NAMALWA (cell line): Measurements from ENCODE around the gene MYO3B.

ENCODE experiments used
- DNase-seq: peaks from one replicate; pipeline ENCODE4 v3.0.0-alpha.2; 2015; ENCODE audit warnings: low spot score

MYO3B gene

DNA sequence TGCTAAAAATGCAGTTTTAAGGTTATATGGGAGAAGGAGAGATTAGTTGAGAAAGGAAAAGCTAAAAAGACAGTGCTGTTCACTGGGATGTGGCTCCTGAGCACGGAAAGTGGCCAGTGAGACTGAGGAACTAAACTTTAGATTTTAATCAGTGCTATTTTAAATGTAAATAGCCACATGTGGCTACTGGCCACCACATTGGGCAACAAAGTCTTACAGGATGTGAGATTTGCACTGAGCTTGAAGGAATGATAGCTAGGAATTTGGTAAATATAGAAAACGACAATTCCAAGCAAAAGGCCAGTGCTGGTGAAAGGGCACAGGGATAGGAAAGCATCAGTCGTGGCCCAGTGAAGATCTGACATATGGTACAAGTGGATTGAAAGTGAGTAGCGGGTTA, 523.1 kb downstream of the MYO3B start:
- DNase-seq: no peak

DNA sequence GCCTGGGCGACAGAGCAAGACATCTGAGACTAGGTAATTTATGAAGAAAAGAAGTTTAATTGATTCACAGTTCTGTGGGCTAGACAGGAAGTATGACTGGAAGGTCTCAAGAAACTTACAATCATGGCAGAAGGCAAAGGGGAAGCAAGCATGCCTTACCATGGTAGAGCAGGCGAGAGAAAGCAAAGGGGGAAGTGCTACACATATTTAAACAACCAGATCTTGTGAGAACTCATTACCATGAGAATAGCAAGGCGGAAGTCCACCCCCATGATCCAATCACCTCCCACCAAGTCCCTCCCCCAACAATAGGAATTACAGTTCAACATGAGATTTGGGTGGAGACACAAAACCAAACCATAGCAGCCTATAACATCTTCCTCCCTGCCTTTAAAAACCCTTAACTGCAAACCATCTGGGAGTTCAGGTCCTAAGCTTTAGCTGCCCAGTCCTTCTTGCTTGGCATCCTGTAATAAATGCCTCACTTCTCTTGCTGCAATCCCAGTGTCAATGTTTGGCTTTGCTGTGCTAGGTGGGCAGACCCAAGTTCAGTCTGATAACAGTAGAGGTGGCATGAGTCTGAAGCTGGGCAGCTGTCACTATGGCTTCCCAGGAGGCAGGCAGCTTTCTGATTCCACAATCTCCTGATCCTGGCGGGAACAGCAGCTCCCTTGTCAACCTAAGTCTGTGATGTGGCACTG, 526.0 kb downstream of the MYO3B start:
- no peak for DNase-seq
